Glomerular visceral epithelial cell (primary cell): ENCODE data around the gene RABL3.
A peak's percentile ranks its signal among the peaks of the same experiment; 100 is the strongest.
"Not testable (repeated sequence)": the region's sequence is repeated elsewhere in the genome, so short reads cannot be mapped to it uniquely, and the experiment has no call there.

ENCODE experiments used
- DNase-seq: peaks from one replicate; pipeline ENCODE4 v3.0.0-alpha.2; 2016; ENCODE audit errors: extremely low spot score

The RABL3 gene

GRCh38 chr3:120742198-120742848 lies at the start of gene RABL3, which contains the start of gene GTF2E1:
Gene RABL3, minus strand, starts transcription at chr3:120742516. Its CDS starts 9 bp downstream, at chr3:120742507.
Gene GTF2E1, plus strand, starts transcription at chr3:120742744. Its CDS starts 7,809 bp downstream, at chr3:120750553.
- peak; percentile 98 for DNase-seq

- peak; percentile 44 for DNase-seq
These were observed 49.6 kb upstream of the RABL3 start for GRCh38 chr3:120791913-120792312.

DNA sequence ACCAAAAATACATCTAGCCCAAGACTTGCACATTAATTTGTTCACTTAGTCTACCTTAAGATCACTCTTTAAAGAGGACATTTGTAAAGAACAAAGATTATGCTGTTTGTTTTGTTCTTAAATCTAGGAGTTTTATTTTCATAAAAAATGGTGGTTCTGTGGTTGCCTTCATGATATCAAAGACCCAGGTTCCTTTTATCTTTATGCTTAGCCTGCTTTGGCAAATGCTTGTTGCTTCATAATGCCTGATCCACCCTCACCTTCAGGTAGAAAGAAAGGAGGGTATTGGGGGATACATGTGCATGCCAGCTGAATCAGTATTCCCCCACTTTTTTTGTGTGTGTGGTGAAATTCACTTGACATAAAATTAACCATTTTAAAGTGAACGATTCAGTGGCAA lies 48.7 kb upstream of the RABL3 start:
- no peak for DNase-seq

DNA sequence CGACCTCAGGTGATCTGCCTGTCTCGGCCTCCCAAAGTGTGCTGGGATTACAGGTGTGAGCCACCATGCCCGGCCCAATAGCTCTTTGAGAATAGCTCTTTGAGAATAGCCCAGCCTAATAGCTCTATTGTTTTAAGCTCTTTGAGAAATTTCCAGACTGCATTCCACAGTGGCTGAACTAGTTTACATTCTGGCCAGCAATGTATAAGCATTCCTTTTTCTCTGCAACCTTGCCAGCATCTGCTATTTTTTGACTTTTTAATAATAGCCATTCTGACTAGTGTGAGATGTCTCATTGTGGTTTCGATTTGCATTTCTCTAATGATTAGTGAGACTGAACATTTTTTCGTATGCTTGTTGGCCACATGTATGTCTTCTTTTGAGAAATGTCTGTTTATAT lies 43.5 kb upstream of the RABL3 start:
- DNase-seq, result not testable (repeated sequence)

- peak; percentile 87 for DNase-seq
These were observed 38.7 kb upstream of the RABL3 start for GRCh38 chr3:120780977-120781376.

DNA sequence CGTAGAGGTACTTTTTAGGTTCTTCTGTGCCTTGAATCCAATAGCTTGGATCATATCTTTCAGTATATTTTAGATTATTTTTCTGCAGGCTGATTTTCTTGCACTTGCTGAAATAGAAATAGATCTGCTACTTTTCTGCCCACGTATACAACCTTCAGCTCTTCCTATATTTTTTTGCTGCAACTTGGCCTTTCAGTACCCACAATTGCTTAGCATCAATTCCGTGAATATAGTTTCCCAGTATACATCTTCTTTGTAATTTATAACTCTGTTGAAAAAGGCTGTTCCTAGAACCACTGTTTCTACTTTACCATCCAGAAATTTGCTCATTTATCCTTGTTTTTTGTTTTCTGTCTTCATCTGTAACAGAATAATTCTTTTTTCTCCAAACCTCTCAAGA lies 36.5 kb upstream of the RABL3 start:
- no peak for DNase-seq

- no peak for DNase-seq
These were observed 33.1 kb upstream of the RABL3 start for GRCh38 chr3:120775411-120775810.

DNA sequence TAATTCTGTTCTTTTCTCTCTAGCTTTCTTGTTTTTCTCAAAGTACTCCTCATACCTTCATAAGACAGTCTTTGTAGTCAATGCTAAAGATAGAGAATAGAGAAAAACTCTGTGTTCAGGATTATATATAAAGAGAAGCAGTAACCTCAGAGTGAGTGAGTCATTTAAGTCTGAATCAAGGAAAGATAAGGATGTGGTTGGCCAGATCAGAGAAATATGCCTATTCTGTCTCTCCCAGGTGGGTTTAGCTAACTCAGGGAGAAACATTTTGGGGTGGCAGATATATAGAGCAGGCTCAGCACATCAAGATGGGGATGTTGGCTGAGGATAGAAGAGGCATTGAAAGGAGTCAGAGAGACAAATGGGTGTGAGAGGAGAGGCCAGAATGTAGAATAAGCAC lies 31.6 kb upstream of the RABL3 start:
- DNase-seq, result peak; percentile 31

GRCh38 chr3:120772081-120772480 lies 29.8 kb upstream of the RABL3 start:
- DNase-seq, result no peak

DNA sequence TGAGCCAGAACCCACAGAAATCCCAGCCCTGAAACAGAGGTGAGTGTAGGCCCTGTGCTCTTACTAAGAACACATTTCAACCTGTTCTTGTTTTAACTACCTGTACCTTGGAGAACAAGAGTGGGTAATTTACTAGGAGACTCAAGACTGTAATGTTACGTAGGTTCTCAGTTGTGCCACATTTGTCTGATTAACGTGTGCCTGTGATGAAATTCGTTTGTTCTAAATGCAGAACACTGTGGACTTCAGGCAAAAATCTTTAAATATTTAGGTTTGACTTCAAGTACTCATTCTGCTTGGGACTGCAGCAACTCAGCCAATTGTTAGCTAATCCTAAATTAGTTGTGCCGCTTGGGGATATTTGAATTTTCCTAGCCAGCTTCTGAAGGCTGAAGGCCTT lies 28.6 kb upstream of the RABL3 start:
- no peak for DNase-seq

GRCh38 chr3:120769436-120769835 lies 27.1 kb upstream of the RABL3 start:
- no peak for DNase-seq

- no peak for DNase-seq
These were observed 24.8 kb upstream of the RABL3 start for GRCh38 chr3:120767106-120767505.

DNA sequence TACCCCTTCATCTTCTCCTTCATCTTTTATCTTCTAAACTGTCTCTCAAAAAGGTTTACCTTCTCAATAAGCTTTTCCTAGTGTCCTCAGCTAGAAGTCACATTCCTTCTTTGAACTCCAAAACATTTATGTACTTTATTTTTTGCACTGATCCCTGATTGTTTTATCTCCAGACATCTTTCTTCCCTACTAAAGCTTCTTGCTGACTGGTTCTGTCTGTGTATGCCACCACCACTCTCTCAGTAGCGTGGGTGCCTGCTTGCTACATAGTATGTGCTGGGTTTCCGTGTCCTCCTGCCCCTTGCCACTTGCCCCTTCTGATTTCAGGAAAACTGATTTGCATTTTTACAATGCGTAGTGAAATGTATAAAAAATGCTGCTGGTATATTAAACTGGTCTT lies 24.3 kb upstream of the RABL3 start:
- DNase-seq, result no peak

DNA sequence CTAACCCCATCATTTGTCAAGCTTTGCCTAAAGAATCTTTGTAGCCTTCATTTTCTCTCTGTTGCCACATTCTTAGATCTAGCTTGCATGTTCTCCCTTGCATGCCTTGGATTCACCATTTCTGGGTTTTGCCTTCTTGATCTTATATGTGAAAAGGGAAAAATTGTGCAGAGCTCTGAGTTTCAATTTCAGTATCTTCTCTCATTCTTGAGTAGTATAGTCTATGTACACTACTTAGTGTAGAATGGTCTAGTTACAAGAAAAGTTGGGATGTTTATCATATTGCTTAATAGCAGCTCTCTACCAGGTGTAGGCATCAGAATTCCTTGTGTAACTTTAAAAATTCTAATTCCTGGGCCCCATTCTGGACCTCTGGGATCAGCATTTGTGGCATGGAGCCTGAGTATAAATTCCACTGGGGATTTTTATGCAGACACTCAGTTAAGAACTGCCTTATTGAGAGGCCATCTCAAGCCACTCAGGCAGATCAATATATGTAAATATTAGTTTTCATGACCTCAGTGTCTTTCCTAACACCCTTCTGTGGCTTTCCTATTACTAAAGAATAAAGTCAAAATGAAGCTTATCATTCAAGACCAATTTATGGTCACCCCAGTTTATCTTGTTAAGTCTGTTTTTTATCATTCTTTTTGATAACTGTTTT lies 23.6 kb upstream of the RABL3 start:
- no peak for DNase-seq

GRCh38 chr3:120764206-120764605 lies 21.9 kb upstream of the RABL3 start:
- no peak for DNase-seq

DNA sequence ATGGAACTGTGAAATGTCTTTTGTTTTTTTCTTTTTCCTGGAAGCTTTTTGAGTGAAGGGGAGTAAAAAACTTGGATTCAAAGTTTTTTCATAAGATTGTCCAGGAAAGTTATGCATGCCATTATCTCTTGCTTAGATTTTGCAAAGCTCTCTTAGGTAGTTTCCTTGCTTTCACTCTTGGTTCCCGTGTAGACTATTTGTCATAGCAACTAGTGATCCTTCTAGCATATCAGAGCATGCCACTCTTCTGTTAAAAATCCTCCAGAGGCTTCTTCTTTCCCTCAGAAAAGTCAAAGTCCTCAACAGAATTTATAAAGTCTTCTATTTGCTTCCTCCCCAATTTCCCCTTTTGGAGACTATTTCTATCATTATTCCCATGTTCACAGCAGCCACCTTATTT lies 21.3 kb upstream of the RABL3 start:
- DNase-seq, result no peak

DNA sequence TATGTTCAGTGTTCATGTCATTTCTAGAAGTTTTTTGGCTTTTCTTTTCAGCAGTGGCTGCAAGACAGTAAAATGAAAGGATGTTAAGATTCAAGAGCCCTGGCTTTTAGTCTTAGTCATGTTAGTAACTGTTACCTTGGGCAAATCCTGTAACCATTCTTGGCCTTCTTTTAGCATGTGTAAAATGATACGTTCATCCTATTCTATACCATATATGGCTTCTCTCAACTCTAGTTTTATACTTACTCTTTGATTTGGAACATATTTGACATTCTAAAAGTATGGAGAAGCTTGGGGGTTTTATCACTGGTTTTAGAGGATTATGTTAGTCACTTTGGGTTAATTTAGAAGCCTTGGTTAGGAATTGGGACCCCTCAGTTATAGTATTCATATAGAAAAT lies 20.3 kb upstream of the RABL3 start:
- no peak for DNase-seq

GRCh38 chr3:120758551-120758950 lies 16.2 kb upstream of the RABL3 start:
- DNase-seq, result not testable (repeated sequence)

- DNase-seq, result no peak
These were observed 13.7 kb upstream of the RABL3 start for GRCh38 chr3:120756061-120756460.

- no peak for DNase-seq
These were observed 11.5 kb upstream of the RABL3 start for GRCh38 chr3:120753810-120754209.

DNA sequence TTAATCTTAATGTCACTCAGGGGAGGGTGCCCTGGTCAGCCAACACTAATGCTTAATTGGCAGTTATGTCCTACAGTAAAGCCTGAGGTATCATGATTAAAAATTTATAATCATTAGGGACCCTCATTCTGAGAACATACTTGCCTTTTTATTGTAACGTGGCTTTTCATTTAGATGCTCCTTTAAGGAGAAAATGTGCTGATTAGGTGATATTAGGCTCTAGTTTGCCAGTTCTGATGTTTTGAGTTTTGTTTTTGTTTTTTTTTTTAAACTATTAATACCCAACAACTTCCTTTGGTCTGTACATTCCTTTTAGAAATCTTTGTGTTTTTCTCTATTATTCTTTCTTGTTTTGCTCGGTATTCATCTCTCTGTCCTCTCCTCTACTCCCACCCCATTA lies 10.5 kb upstream of the RABL3 start:
- DNase-seq, result no peak

DNA sequence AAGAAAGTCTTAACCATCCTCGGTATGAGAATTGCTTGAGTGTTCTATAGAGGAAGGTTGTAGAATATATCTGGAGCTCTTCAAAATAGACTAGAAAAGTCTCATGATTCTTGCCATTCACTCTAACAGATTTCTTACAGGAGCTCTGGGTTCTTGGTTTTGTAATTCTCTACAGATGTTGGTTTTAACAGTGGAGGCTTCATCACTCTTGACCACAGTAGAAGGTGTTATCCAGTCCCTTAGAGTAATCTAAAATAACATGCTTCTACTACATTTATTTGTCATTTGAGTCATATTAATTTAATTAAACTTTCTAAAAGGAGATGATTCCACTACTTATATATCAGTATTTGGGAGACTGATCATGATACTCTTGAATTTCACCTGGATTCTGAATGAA lies 9.9 kb upstream of the RABL3 start:
- DNase-seq, result no peak

DNA sequence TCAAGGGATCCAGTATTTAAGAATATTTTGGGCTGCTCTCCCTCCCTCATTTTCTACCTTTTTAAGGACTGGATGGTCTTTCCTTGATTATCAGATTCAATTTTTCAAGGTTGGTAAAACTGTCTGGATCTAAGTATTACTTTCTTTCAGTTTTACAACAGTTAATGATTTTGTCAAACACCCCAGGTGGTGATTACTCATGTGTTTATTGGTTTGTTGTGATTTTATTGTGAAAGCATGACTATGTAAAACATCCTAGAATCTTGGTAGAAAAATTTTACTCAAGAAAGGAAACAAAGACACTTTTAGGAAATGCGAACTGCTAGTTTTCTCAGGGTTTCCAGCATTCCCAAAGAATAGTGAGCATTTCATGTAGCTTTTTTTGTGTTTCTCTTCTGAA lies 7.5 kb upstream of the RABL3 start:
- no peak for DNase-seq

- no peak for DNase-seq
These were observed 3.1 kb upstream of the RABL3 start for GRCh38 chr3:120745466-120745865.
